Gastrocnemius medialis (tissue), 4 donors: ENCODE measurements around the gene AGXT.

Experiments
- POLR2A ChIP-seq, 2 donors: fragments of 450-650 bp; IDR thresholded peaks; one replicate each; pipeline ENCODE4 v1.6.1; 2017; ENCODE audit warnings: antibody characterized with exemption in 2 of 2, mild to moderate bottlenecking in 2 of 2, moderate library complexity in 2 of 2
- TF ChIP-seq, protein P1 (sequence below), 5 experiments: fragments of 450-650 bp in 3 of 5; fragments of 200-600 bp in 2 of 5; sonication (generic) in 2 of 5; IDR thresholded peaks in 4 of 5; conservative IDR thresholded peaks in 1 of 5; 1 replicate in 4 of 5; 2 replicates in 1 of 5; pipeline ENCODE4 v1.5.1; 2016 to 2019; ENCODE audit warnings: antibody characterized with exemption in 5 of 5, mild to moderate bottlenecking in 3 of 5, moderate library complexity in 3 of 5

DNA sequence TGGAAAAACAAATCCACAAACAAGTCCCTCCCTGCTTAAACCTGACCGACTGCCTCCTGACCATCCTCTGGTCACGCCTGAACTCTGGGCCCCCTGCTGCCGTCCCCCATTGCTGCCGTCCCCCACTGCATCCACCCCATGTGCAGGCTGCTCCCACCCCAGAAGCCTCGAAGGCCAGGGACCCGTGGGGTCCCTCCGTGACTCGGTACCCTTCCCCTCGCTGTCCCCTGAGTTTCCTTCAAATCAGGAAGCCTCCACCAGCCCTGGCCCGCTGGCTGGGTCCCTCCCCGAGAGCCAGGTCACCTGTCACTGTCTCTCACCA lies 17.9 kb upstream of the AGXT start:
- TF ChIP-seq, protein P1, sequence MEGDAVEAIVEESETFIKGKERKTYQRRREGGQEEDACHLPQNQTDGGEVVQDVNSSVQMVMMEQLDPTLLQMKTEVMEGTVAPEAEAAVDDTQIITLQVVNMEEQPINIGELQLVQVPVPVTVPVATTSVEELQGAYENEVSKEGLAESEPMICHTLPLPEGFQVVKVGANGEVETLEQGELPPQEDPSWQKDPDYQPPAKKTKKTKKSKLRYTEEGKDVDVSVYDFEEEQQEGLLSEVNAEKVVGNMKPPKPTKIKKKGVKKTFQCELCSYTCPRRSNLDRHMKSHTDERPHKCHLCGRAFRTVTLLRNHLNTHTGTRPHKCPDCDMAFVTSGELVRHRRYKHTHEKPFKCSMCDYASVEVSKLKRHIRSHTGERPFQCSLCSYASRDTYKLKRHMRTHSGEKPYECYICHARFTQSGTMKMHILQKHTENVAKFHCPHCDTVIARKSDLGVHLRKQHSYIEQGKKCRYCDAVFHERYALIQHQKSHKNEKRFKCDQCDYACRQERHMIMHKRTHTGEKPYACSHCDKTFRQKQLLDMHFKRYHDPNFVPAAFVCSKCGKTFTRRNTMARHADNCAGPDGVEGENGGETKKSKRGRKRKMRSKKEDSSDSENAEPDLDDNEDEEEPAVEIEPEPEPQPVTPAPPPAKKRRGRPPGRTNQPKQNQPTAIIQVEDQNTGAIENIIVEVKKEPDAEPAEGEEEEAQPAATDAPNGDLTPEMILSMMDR (IDR thresholded peaks at IDR 0.05 in 4 of 5, conservative IDR thresholded peaks at IDR 0.05 in 1 of 5) = no peak
- no peak for TF ChIP-seq POLR2A (IDR thresholded peaks at IDR 0.05)
